Fibroblast of skin of right quadriceps (primary cell): Measurements from ENCODE around the gene FASN.

ENCODE experiments used
- DNase-seq: peaks from one replicate; pipeline ENCODE4 v3.0.0-alpha.2; 2013

The FASN gene

GRCh38 chr17:82101301-82101715 is 3.3 kb upstream of the FASN start:
- DNase-seq, result no peak

GRCh38 chr17:82100502-82101298 is 2.7 kb upstream of the FASN start:
- DNase-seq, result no peak

GRCh38 chr17:82098939-82099763 is 1.1 kb upstream of the FASN start:
- no peak for DNase-seq

GRCh38 chr17:82097919-82098168 is 192 bp downstream of the FASN start:
- no peak for DNase-seq

- DNase-seq, result peak; percentile 20
Measured at GRCh38 chr17:82097184-82097918, 685 bp downstream of the FASN start.

GRCh38 chr17:82096709-82097183 is 1.3 kb downstream of the FASN start:
- no peak for DNase-seq

- DNase-seq, result no peak
Measured at GRCh38 chr17:82095777-82096708, 2.0 kb downstream of the FASN start.

GRCh38 chr17:82094931-82095776 is 2.9 kb downstream of the FASN start:
- DNase-seq, result no peak

- no peak for DNase-seq
Measured at GRCh38 chr17:82092995-82093751, 4.9 kb downstream of the FASN start.

- no peak for DNase-seq
Measured at GRCh38 chr17:82092628-82092994, 5.4 kb downstream of the FASN start.

- no peak for DNase-seq
Measured at GRCh38 chr17:82092094-82092586, 5.9 kb downstream of the FASN start.

- DNase-seq, result no peak
Measured at GRCh38 chr17:82091264-82092066, 6.6 kb downstream of the FASN start.

- no peak for DNase-seq
Measured at GRCh38 chr17:82090549-82091263, 7.3 kb downstream of the FASN start.

GRCh38 chr17:82089723-82090548 is 8.1 kb downstream of the FASN start:
- no peak for DNase-seq

GRCh38 chr17:82088838-82089722 is 9.0 kb downstream of the FASN start:
- DNase-seq, result no peak

- DNase-seq, result no peak
Measured at GRCh38 chr17:82087961-82088837, 9.8 kb downstream of the FASN start.
